HepG2 (cell line): Measurements from ENCODE around the gene JUND. TPM values are rescaled to one million over a fixed set of nuclear protein-coding genes. Genes with fewer than 3 reads are reported as not detected.

Experiments used
- AKAP8 ChIP-seq: sonication (generic); formaldehyde crosslinking; IDR thresholded peaks from 2 replicates; pipeline ENCODE4 v1.5.1; 2020; ENCODE audit warnings: mild to moderate bottlenecking, missing genetic modification reagents
- DMAP1 ChIP-seq: IDR thresholded peaks from 2 replicates; pipeline ENCODE4 v1.6.1; 2016
- ESRRA ChIP-seq: sonication (generic); formaldehyde crosslinking; IDR thresholded peaks from 2 replicates; pipeline ENCODE4 v1.5.1; 2020; ENCODE audit warnings: mild to moderate bottlenecking, low read depth, missing genetic modification reagents
- HINFP ChIP-seq: sonication (generic); formaldehyde crosslinking; IDR thresholded peaks from 2 replicates; pipeline ENCODE4 v1.4.0; 2020; ENCODE audit warnings: low read depth, mild to moderate bottlenecking, missing genetic modification reagents
- LRRFIP1 ChIP-seq: sonication (generic); formaldehyde crosslinking; conservative IDR thresholded peaks from 2 replicates; pipeline ENCODE4 v1.4.0; 2020; ENCODE audit warnings: missing genetic modification reagents
- MBNL3 ChIP-seq: fragments of 250-450 bp; sonication (Bioruptor Pico); conservative IDR thresholded peaks from 2 replicates; pipeline ENCODE4 v1.8.0; 2022; ENCODE audit warnings: mild to moderate bottlenecking, inconsistent platforms
- MEIS1 ChIP-seq: sonication (generic); formaldehyde crosslinking; IDR thresholded peaks from 2 replicates; pipeline ENCODE4 v1.9.0; 2021; ENCODE audit warnings: mild to moderate bottlenecking, missing genetic modification reagents, moderate library complexity, borderline replicate concordance
- NFIB ChIP-seq: sonication (generic); formaldehyde crosslinking; IDR thresholded peaks from 2 replicates; pipeline ENCODE4 v1.9.0; 2021; ENCODE audit warnings: missing genetic modification reagents, mild to moderate bottlenecking, borderline replicate concordance
- PAX8 ChIP-seq: sonication (generic); formaldehyde crosslinking; IDR thresholded peaks from 2 replicates; pipeline ENCODE4 v1.8.0; 2022; ENCODE audit warnings: mild to moderate bottlenecking, missing genetic modification reagents, borderline replicate concordance
- RFX5 ChIP-seq: IDR thresholded peaks from 2 replicates; pipeline ENCODE4 v1.6.1; 2011; ENCODE audit warnings: low read depth, low read length, improper control_type of control experiment
- SOX5 ChIP-seq: IDR thresholded peaks from 2 replicates; pipeline ENCODE4 v1.6.1; 2016; ENCODE audit warnings: borderline replicate concordance
- TRIM24 ChIP-seq: sonication (generic); formaldehyde crosslinking; IDR thresholded peaks from 2 replicates; pipeline ENCODE4 v1.8.0; 2022; ENCODE audit warnings: mild to moderate bottlenecking, missing genetic modification reagents
- ZNF230 ChIP-seq: sonication (generic); formaldehyde crosslinking; IDR thresholded peaks from 2 replicates; pipeline ENCODE4 v1.4.0; 2020; ENCODE audit warnings: mild to moderate bottlenecking, missing genetic modification reagents
- polyA plus RNA-seq, 8 experiments: library from polyadenylated mRNA; depleted of rRNA in 3 of 8; stranded (reverse) in 7 of 8; unstranded in 1 of 8; fragments of >200 nt; fragmentation: Illumina TruSeq in 4 of 8; extraction: Trizol in 4 of 8; gene quantifications; 2 replicates each; pipeline versions ENCODE4 v1.2.1 to v1.2.3, GENCODE V29; 2011 to 2016; ENCODE audit warnings: low read depth in 4 of 8, missing spikeins in 1 of 8, mixed read lengths in 1 of 8; ENCODE audit not compliant: insufficient read depth in 1 of 8
- total RNA-seq, 5 experiments: library from RNA; depleted of rRNA; stranded (reverse); fragments of >200 nt; fragmentation: Illumina TruSeq; extraction: Trizol; gene quantifications; 2 replicates each; pipeline ENCODE4 v1.2.3, GENCODE V29; 2016; ENCODE audit warnings: low read depth in 1 of 5
- TF ChIP-seq, protein P1 (sequence below): sonication (generic); formaldehyde crosslinking; IDR thresholded peaks from 2 replicates; pipeline ENCODE4 v1.5.1; 2020; ENCODE audit warnings: missing genetic modification reagents, mild to moderate bottlenecking, borderline replicate concordance
- TF ChIP-seq, protein P2 (sequence below): sonication (generic); formaldehyde crosslinking; IDR thresholded peaks from 2 replicates; pipeline ENCODE4 v1.5.1; 2020; ENCODE audit warnings: missing genetic modification reagents, mild to moderate bottlenecking, borderline replicate concordance
- TF ChIP-seq, protein P3 (sequence below): sonication (generic); formaldehyde crosslinking; IDR thresholded peaks from 2 replicates; pipeline ENCODE4 v1.5.0; 2020; ENCODE audit warnings: mild to moderate bottlenecking, missing genetic modification reagents

The JUND gene
- total and polyA plus RNA-seq, 2 of the 13 experiments (the other 11 are each of a cell fraction or from before 2014, with no cell fraction given): 41.2 to 59.8 TPM

GRCh38 chr19:18317961-18318800 lies 36.8 kb upstream of the JUND start (continued):
- TF ChIP-seq TRIM24 (no peak), SOX5 (peak; percentile 34; the same call in 1 of the 2 replicates), NFIB (CRISPR knock-in tag) (no peak), HINFP (0 out of 2 replicates have a peak, but pooled peaks have one; percentile 59), MEIS1 (CRISPR knock-in tag) (peak; percentile 77; the same call in 1 of the 2 replicates), MBNL3 (CRISPR knock-in tag) (no peak), RFX5 (no peak), LRRFIP1 (no peak), DMAP1 (CRISPR knock-in tag) (peak; percentile 69), AKAP8 (CRISPR knock-in tag) (peak; percentile 24; the same call in 1 of the 2 replicates), PAX8 (no peak), ESRRA (no peak), ZNF230 (peak; percentile 91)
- TF ChIP-seq, protein P1, sequence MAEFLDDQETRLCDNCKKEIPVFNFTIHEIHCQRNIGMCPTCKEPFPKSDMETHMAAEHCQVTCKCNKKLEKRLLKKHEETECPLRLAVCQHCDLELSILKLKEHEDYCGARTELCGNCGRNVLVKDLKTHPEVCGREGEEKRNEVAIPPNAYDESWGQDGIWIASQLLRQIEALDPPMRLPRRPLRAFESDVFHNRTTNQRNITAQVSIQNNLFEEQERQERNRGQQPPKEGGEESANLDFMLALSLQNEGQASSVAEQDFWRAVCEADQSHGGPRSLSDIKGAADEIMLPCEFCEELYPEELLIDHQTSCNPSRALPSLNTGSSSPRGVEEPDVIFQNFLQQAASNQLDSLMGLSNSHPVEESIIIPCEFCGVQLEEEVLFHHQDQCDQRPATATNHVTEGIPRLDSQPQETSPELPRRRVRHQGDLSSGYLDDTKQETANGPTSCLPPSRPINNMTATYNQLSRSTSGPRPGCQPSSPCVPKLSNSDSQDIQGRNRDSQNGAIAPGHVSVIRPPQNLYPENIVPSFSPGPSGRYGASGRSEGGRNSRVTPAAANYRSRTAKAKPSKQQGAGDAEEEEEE (CRISPR knock-in tag): no peak
- TF ChIP-seq, protein P2, sequence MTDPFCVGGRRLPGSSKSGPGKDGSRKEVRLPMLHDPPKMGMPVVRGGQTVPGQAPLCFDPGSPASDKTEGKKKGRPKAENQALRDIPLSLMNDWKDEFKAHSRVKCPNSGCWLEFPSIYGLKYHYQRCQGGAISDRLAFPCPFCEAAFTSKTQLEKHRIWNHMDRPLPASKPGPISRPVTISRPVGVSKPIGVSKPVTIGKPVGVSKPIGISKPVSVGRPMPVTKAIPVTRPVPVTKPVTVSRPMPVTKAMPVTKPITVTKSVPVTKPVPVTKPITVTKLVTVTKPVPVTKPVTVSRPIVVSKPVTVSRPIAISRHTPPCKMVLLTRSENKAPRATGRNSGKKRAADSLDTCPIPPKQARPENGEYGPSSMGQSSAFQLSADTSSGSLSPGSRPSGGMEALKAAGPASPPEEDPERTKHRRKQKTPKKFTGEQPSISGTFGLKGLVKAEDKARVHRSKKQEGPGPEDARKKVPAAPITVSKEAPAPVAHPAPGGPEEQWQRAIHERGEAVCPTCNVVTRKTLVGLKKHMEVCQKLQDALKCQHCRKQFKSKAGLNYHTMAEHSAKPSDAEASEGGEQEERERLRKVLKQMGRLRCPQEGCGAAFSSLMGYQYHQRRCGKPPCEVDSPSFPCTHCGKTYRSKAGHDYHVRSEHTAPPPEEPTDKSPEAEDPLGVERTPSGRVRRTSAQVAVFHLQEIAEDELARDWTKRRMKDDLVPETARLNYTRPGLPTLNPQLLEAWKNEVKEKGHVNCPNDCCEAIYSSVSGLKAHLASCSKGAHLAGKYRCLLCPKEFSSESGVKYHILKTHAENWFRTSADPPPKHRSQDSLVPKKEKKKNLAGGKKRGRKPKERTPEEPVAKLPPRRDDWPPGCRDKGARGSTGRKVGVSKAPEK (CRISPR knock-in tag): 0 out of 2 replicates have a peak, but pooled peaks have one; percentile 35
- TF ChIP-seq, protein P3, sequence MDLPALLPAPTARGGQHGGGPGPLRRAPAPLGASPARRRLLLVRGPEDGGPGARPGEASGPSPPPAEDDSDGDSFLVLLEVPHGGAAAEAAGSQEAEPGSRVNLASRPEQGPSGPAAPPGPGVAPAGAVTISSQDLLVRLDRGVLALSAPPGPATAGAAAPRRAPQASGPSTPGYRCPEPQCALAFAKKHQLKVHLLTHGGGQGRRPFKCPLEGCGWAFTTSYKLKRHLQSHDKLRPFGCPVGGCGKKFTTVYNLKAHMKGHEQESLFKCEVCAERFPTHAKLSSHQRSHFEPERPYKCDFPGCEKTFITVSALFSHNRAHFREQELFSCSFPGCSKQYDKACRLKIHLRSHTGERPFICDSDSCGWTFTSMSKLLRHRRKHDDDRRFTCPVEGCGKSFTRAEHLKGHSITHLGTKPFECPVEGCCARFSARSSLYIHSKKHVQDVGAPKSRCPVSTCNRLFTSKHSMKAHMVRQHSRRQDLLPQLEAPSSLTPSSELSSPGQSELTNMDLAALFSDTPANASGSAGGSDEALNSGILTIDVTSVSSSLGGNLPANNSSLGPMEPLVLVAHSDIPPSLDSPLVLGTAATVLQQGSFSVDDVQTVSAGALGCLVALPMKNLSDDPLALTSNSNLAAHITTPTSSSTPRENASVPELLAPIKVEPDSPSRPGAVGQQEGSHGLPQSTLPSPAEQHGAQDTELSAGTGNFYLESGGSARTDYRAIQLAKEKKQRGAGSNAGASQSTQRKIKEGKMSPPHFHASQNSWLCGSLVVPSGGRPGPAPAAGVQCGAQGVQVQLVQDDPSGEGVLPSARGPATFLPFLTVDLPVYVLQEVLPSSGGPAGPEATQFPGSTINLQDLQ (CRISPR knock-in tag): no peak
